GM18499 (cell line): Measurements from ENCODE around the gene HLA-DQA2.
"Not testable (repeated sequence)": the region's sequence is repeated elsewhere in the genome, so short reads cannot be mapped to it uniquely, and the experiment has no call there.

ENCODE experiments used
- ATAC-seq: cut with Tn5 transposase; IDR thresholded peaks from one replicate; pipeline ENCODE4 v1.9.1; 2021; ENCODE audit warnings: moderate number of reproducible peaks; ENCODE audit not compliant: insufficient read depth, unreplicated experiment

HLA-DQA2 gene

GRCh38 chr6:32741031-32741960 is at the start of gene HLA-DQA2:
Gene HLA-DQA2, plus strand, starts transcription at chr6:32741391. Its CDS starts 53 bp downstream, at chr6:32741444.
- ATAC-seq: no peak

- no peak for ATAC-seq
Measured at GRCh38 chr6:32692019-32692418, 49.2 kb upstream of the HLA-DQA2 start.

GRCh38 chr6:32697031-32697430 is 44.2 kb upstream of the HLA-DQA2 start:
- no peak for ATAC-seq

- no peak for ATAC-seq
Measured at GRCh38 chr6:32700391-32701040, 40.7 kb upstream of the HLA-DQA2 start.

GRCh38 chr6:32703347-32703746 is 37.8 kb upstream of the HLA-DQA2 start:
- no peak for ATAC-seq

- ATAC-seq: not testable (repeated sequence)
Measured at GRCh38 chr6:32705164-32705563, 36.0 kb upstream of the HLA-DQA2 start.

GRCh38 chr6:32709625-32710024 is 31.6 kb upstream of the HLA-DQA2 start:
- ATAC-seq: no peak

- no peak for ATAC-seq
Measured at GRCh38 chr6:32713241-32713640, 27.9 kb upstream of the HLA-DQA2 start.

GRCh38 chr6:32716396-32716795 is 24.8 kb upstream of the HLA-DQA2 start:
- ATAC-seq: no peak

GRCh38 chr6:32718879-32719278 is 22.3 kb upstream of the HLA-DQA2 start:
- ATAC-seq: no peak

- no peak for ATAC-seq
Measured at GRCh38 chr6:32738126-32738525, 3.1 kb upstream of the HLA-DQA2 start.

GRCh38 chr6:32742374-32742773 is 1.2 kb downstream of the HLA-DQA2 start:
- ATAC-seq: no peak

- ATAC-seq: no peak
Measured at GRCh38 chr6:32744776-32745175, 3.6 kb downstream of the HLA-DQA2 start.

- ATAC-seq: not testable (repeated sequence)
Measured at GRCh38 chr6:32745649-32746048, 4.5 kb downstream of the HLA-DQA2 start.

GRCh38 chr6:32752580-32752979 is 11.4 kb downstream of the HLA-DQA2 start:
- ATAC-seq: no peak

GRCh38 chr6:32759669-32760068 is 18.5 kb downstream of the HLA-DQA2 start:
- ATAC-seq: no peak

GRCh38 chr6:32761072-32761471 is 19.9 kb downstream of the HLA-DQA2 start:
- no peak for ATAC-seq

- ATAC-seq: no peak
Measured at GRCh38 chr6:32761548-32761947, 20.4 kb downstream of the HLA-DQA2 start.

- ATAC-seq: no peak
Measured at GRCh38 chr6:32763421-32763820, 22.2 kb downstream of the HLA-DQA2 start, which contains the start of gene HLA-DQB2. Gene HLA-DQB2, minus strand, starts transcription at chr6:32763532. Its CDS starts 62 bp downstream, at chr6:32763470.

- ATAC-seq: no peak
Measured at GRCh38 chr6:32764048-32764447, 22.9 kb downstream of the HLA-DQA2 start.

GRCh38 chr6:32772656-32773055 is 31.5 kb downstream of the HLA-DQA2 start:
- no peak for ATAC-seq
